Epidermal melanocyte (primary cell): Measurements from ENCODE around the gene ALK.

Experiments
- DNase-seq: peaks from one replicate; pipeline ENCODE4 v3.0.0; 2011; ENCODE audit warnings: low spot score; ENCODE audit not compliant: insufficient read length

The ALK gene

GRCh38 chr2:29417630-29418029, 503.8 kb downstream of the ALK start:
- DNase-seq: no peak

DNA sequence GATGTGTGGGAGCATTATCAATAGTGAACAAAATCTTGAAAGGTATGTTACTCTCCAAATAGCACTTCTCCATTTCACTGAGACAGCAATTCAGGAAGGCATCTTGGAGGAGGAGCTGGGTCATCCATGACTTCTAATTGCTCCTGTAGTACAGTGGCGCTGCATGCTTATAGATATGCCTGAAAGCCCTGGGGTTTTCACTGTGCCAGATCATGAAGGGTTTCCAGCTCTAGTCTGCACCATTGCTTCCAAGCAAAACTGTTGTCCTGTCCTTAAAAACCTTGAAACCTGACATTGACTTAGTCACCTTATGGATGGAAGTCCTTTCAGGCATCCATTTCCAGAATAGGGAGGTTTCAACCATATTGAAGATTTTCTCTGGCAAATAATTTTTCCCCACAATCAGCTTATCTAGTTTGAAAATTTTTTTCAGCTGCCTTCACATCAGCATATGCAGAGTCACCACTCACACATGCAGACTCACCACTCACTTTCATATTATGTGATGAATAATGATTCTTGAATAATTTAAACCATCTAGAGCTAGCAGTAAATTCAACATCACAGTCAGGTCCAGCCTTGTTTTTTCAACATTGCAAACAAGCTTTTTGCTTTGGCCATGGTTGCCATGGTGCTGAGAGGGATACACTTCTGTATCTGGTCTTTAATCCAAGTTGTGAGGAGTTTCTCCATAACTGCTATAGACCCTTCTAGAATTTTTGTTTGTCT, 509.0 kb downstream of the ALK start:
- DNase-seq: no peak

GRCh38 chr2:29405707-29406106, 515.7 kb downstream of the ALK start:
- DNase-seq: no peak

GRCh38 chr2:29405266-29405665, 516.1 kb downstream of the ALK start:
- no peak for DNase-seq

DNA sequence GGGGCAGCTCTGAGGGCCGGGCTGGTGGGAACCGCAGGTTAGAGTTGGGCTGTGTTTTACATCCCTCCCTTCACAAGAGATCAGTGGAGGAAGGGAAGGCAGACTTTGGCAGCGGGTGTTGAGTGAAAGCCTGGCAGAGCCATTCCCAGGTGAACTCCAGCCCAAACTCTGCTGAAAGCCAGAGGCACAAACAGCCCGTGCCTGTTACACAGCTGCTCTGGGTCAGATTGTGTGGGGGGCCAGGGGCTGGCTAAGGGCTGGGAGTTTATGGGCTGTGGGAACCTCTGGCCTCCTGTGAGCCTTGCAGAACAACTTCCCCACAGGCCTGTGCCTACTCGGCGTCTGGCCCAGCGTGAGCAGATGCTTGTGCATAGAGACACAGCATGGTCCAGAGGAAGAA, 519.4 kb downstream of the ALK start:
- DNase-seq: no peak

- no peak for DNase-seq
Measured at GRCh38 chr2:29400930-29401653, 520.3 kb downstream of the ALK start.

DNA sequence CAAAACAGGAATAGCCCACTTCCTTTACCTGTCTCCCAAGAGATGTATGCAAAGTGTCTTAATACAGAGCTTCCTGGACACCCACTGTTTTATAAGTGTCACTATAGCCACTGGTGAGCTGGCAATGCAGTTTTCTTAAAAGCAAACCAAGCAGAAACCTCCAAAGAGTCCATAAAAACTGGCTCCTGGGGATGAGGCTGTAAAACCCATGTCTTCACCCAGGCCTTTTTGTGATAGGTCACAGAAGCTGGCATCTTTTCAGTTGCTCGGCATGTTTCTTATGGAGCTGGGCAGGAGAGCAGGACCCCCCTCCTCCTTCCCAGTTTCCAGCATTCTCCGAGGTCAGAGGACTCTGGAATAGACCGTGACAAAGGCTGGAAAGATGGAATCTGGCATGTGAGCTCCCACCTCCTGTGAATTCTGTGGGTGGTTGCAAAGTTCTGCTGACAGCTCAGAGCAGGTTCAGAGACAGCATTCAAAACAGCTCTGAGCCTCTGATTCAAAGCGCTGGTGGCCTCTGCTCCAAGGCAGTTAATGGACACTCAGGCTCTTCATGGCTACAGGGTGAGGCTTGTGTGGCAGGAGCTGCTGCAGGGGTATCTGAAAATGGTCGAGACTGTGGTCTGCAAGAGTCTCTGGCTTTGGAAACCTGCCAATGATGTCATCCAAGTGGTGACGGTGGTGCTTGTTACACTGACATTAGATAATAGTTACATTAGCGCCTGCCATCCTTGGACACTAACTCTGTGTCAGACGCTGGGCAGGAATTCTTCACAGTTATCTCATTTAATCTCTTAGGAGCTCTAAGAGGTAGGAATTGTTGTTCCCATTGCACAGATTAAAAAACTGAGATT, 522.8 kb downstream of the ALK start:
- DNase-seq: no peak

DNA sequence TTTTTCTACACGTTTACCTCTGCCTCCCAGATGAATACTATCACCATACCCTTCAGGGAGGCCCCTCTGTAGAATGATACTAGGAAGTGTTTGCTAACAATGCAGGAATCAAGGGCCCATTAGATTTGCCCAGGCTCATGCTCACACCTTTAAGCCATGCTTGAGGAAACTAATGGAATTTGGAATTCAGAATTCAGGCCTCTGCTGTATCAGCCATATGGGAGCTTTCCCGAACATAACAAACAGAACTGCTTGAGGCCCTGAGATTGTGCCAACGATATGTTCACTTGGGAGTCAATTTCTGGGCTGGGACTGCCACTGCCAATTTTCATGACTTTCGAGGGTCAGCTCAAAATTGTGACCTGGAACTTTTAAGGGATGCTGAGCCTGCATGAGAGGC, 523.7 kb downstream of the ALK start:
- DNase-seq: no peak

DNA sequence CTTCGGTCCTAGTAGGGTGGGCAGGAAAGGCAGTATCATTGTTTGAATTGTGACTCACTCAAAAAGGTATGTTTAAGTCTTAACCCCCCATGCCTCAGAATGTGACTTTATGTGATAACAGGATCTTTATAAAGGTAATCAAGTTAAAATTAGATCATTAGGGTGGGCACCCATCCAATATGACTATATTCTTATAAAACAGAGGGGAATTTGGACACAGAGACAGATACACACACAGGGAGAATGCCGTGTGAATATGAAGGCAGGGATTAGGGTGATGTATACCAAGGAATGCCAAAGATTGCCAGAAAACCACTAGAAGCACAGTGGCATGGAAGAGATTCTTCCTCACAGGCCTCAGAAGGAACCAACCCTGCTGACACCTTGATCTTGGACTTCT, 524.3 kb downstream of the ALK start:
- no peak for DNase-seq

- DNase-seq: no peak
Measured at GRCh38 chr2:29394981-29395350, 526.4 kb downstream of the ALK start.

DNA sequence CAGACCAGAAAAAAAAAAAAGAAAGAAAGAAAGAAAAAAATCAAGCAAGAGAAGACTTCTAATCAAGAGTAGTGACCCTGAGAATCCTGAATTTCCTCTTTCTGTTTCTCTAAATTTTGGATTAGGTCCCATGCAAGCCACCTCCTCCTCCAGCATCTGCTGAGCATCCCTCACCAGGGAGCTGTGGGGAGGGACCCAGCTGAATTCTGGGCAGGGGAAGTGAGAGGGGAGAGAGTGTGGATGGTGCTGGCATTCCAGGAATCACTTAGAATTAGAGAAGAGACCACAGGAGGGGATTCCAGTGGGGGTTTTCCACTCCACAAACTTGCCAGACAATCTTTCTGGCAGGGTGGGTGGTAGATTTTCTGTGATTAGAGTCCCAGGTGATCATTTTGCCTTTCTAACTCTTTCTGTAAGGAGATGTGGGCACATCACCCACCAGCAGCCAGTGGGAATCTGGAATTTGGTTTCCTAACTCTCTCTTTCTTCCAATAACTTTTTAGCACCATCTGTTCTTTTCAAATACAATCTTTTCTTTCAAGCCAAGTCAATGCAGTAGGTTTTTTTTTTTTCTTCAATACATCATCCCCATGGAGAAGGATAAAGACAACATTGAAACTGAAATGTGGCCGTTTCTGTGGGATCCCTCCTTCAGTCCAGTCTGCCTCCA, 526.9 kb downstream of the ALK start:
- DNase-seq: no peak

DNA sequence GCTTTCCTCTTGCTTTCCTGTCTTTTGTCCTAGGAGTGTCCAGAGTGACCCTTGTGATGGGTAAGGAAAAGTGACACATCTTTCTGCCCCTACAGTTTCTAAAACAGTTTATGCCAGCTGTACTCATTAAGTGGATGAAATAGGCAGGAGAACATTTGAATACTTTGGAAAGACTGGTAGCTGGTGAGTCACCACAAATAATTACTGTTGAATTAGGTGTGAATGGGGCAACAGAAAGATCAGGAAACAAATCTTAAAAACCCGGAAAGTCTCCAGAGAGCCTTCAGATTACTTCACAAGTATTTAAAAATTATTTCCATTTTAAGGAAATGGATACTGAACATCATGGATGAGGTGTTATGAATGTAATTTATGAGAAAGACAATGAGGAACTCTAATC, 527.7 kb downstream of the ALK start:
- DNase-seq: no peak

- no peak for DNase-seq
Measured at GRCh38 chr2:29392774-29393173, 528.6 kb downstream of the ALK start.

DNA sequence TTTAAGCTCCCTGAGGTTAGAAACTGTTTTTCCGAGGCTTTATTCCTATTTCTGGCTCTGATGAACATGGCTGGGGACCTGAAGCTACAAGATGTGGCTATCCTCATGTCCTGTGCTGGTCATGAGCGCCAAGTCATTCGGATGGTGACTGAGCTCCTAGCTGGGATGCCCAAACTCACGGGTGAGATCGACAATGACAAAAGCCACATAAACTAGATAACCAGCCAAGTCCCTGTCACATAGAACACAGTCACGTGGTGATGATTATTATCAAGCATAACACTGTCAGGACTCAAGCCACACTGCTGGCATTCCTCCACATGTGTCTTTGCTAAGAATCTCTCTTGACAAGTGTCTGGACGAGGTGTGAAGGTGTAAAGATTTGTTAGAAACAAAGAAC, 531.2 kb downstream of the ALK start:
- no peak for DNase-seq

DNA sequence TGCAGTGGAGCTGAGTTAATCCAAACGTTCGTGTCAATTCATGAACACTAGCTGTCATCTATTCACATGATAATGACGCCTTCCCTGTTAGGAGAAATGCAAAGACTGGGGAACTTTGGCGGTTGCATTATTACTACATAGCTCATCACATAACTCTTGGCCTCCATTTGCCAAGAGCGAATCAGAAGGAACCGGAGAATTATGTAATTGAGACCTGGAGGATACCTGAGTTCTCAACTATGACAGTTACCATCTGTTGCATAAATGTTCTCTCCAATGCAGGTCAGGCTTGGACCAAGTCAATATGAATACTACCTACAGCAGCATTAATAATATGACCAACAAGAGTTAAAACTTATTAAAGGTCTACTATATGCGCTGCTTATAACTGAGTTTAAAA, 531.7 kb downstream of the ALK start:
- DNase-seq: no peak

- no peak for DNase-seq
Measured at GRCh38 chr2:29388071-29388470, 533.3 kb downstream of the ALK start.

DNA sequence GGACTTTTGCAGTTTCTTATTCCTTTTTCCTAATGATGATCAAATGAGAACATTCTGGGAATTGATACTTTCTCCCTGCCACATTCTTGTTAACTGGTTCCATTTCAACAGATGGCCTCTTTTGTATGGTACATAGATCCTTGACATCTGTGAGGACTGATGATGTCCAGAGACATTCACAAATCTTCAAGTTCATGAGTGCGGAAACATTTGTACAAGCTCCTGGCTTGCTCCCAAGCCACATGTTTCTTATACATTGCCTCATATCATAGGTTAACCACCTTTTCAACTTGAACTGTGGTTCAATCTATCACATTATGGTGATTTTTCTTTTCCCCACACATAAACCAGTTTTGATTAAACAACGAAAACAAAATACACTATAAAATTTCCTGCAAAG, 538.9 kb downstream of the ALK start:
- DNase-seq: no peak

DNA sequence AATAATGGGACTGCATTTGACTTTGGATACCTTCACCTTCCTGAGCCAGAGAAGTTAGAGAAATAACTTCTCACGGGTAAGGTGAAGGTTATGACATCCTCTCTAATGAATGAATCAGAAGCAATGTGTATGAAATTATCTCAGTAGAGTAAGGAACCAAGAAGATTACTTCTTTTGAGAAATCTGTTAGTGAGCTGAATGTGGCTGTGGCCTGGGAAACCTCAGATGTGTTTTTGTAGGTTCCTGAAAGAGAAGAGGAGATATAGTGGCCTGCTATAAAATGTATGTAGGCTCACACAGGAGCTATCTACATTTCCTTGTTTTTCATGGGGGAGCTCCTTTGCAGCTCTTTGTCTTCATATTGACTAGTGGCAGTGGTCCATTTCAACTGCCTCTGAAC, 543.6 kb downstream of the ALK start:
- DNase-seq: no peak

GRCh38 chr2:29376541-29376940, 544.8 kb downstream of the ALK start:
- DNase-seq: no peak

DNA sequence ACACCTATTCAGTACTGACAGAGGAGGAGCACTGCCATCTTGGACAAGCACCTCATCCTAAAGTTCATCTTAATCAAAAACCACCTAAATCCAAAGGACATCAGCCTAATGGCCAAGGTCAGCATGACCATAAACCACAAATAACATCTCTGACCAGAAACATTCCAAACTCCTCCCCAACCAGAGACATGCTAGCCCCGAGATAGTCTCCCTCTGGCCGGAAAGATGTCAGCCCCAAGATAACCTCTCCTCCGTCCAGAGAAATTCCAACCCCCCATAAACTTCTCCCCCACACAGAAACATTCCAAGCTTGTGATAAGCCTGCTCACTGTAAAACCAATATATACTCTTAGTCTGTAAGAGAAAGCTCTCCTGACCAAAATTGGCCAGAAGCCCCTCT, 545.5 kb downstream of the ALK start:
- no peak for DNase-seq

GRCh38 chr2:29374823-29375222, 546.6 kb downstream of the ALK start:
- no peak for DNase-seq

GRCh38 chr2:29373870-29374269, 547.5 kb downstream of the ALK start:
- no peak for DNase-seq
